Endothelial cell of umbilical vein (primary cell): ENCODE measurements around the gene CSMD2. TPM values are rescaled to one million over a fixed set of nuclear protein-coding genes. Genes with fewer than 3 reads are reported as not detected.

ENCODE experiments used
- BruUV-seq: library from RNA; stranded (reverse); fragments of 400-500 nt; replicated peaks from 2 replicates; lab custom pipeline; 2021; lab: Mats Ljungman, UMichigan
- CTCF ChIA-PET: fragments of 300-600, 350-600 bp; sonication (Branson Sonifier 250); formaldehyde crosslinking; loops from one replicate; lab custom pipeline; 2021; ENCODE audit warnings: antibody characterized with exemption, inconsistent platforms; lab: Charles Lee
- POLR2A ChIA-PET: fragments of 300-600, 350-600 bp; sonication (Branson Sonifier 250); formaldehyde crosslinking; loops from one replicate; lab custom pipeline; 2021; ENCODE audit warnings: antibody characterized with exemption, inconsistent platforms; lab: Charles Lee
- DNase-seq: peaks from one replicate; pipeline ENCODE4 v3.0.0-alpha.2; 2011; ENCODE audit warnings: low read depth, low spot score
- FAIRE-seq: peaks from 2 replicates; lab custom pipeline; 2011; peaks lifted over from hg19 to GRCh38; lab: Jason Lieb, UNC
- H2AFZ ChIP-seq: 2 replicates; pipeline ENCODE4 v1.6.0; 2012; ENCODE audit warnings: low read depth, low read length, control low read depth, inconsistent platforms
- H3K27ac ChIP-seq: 2 replicates; pipeline ENCODE4 v1.5.1; 2011; ENCODE audit warnings: low read depth, mild to moderate bottlenecking, control low read depth, low read length, moderate library complexity; ENCODE audit not compliant: insufficient read depth
- H3K27me3 ChIP-seq, 2 experiments: 2 replicates each; pipeline versions ENCODE4 v1.6.0 to v1.6.1; 2011; ENCODE audit warnings: low read length in 2 of 2, mixed read lengths in 1 of 2; ENCODE audit not compliant: control insufficient read depth in 2 of 2, insufficient read depth in 2 of 2
- H3K36me3 ChIP-seq, 2 experiments: 2 replicates in 1 of 2; 3 replicates in 1 of 2; pipeline ENCODE4 v1.5.1; 2011; ENCODE audit warnings: low read length in 2 of 2, mild to moderate bottlenecking in 1 of 2, moderate library complexity in 1 of 2; ENCODE audit not compliant: control insufficient read depth in 2 of 2, insufficient read depth in 2 of 2; ENCODE audit errors: extremely low read depth in 1 of 2
- H3K4me1 ChIP-seq: 3 replicates; pipeline ENCODE4 v1.5.1; 2011; ENCODE audit warnings: mild to moderate bottlenecking, low read length; ENCODE audit not compliant: control insufficient read depth, insufficient read depth; ENCODE audit errors: extremely low read depth
- H3K4me2 ChIP-seq: 2 replicates; pipeline ENCODE4 v1.6.1; 2011; ENCODE audit warnings: low read length, control low read depth, mixed read lengths; ENCODE audit not compliant: insufficient read depth
- H3K4me3 ChIP-seq, 3 experiments: fragments of 200-600 bp in 1 of 3; sonication (generic), shearing (Covaris generic) in 1 of 3; replicated peaks in 1 of 3; 2 replicates each; pipeline ENCODE4 v1.5.1; 2011 to 2016; ENCODE audit warnings: control low read depth in 3 of 3, low read length in 3 of 3, mild to moderate bottlenecking in 2 of 3, inconsistent platforms in 1 of 3, low read depth in 1 of 3, moderate library complexity in 1 of 3; ENCODE audit not compliant: insufficient read depth in 1 of 3
- H3K79me2 ChIP-seq: 2 replicates; pipeline ENCODE4 v1.6.0; 2012; ENCODE audit warnings: low read length, inconsistent platforms; ENCODE audit not compliant: control insufficient read depth, insufficient read depth
- H3K9ac ChIP-seq: replicated peaks from 2 replicates; pipeline ENCODE3; 2011; ENCODE audit warnings: low read length, control low read depth; ENCODE audit not compliant: insufficient read depth; ENCODE audit errors: extremely low read depth
- H3K9me1 ChIP-seq: replicated peaks from 3 replicates; pipeline ENCODE4 v1.6.0; 2011; ENCODE audit warnings: mild to moderate bottlenecking, low read length; ENCODE audit not compliant: control insufficient read depth, insufficient read depth; ENCODE audit errors: extremely low read depth
- H3K9me3 ChIP-seq: replicated peaks from 2 replicates; pipeline ENCODE4 v1.5.1; 2012; ENCODE audit warnings: low read length, inconsistent platforms; ENCODE audit not compliant: control insufficient read depth, insufficient read depth
- H4K20me1 ChIP-seq: replicated peaks from 2 replicates; pipeline ENCODE3; 2011; ENCODE audit warnings: mild to moderate bottlenecking, low read length; ENCODE audit not compliant: control insufficient read depth, insufficient read depth; ENCODE audit errors: extremely low read depth
- CTCF ChIP-seq, 2 donors: IDR thresholded peaks; 1 replicate in 1 of 2; 2 replicates in 1 of 2; pipeline ENCODE4 v1.5.1; 2011; ENCODE audit warnings: low read length in 2 of 2, mild to moderate bottlenecking in 2 of 2, moderate library complexity in 2 of 2, control low read depth in 1 of 2, inconsistent platforms in 1 of 2, low read depth in 1 of 2; ENCODE audit not compliant: insufficient read depth in 1 of 2; ENCODE audit errors: extremely low read depth in 1 of 2
- EZH2 ChIP-seq: IDR thresholded peaks from 2 replicates; pipeline ENCODE4 v1.6.1; 2012; ENCODE audit warnings: borderline replicate concordance, low read depth, mild to moderate bottlenecking, moderate library complexity, low read length, inconsistent platforms; ENCODE audit not compliant: severe bottlenecking
- FOS ChIP-seq: IDR thresholded peaks from 2 replicates; pipeline ENCODE4 v1.6.1; 2011; ENCODE audit warnings: mild to moderate bottlenecking, low read length, moderate library complexity, borderline replicate concordance; ENCODE audit not compliant: insufficient read depth
- GATA2 ChIP-seq: IDR thresholded peaks from 2 replicates; pipeline ENCODE4 v1.7.0; 2011; ENCODE audit warnings: low read depth, mild to moderate bottlenecking, moderate library complexity, mixed read lengths, low read length; ENCODE audit not compliant: insufficient read length, insufficient read depth
- JUN ChIP-seq: IDR thresholded peaks from 2 replicates; pipeline ENCODE4 v1.6.1; 2011; ENCODE audit warnings: borderline replicate concordance, low read depth; ENCODE audit not compliant: insufficient read length, insufficient read depth
- MAX ChIP-seq: IDR thresholded peaks from 2 replicates; pipeline ENCODE4 v1.6.1; 2011; ENCODE audit not compliant: insufficient read depth, insufficient read length
- MYC ChIP-seq: IDR thresholded peaks from one replicate; pipeline ENCODE4 v1.6.1; 2011; ENCODE audit warnings: mild to moderate bottlenecking, low read depth, low read length
- POLR2A ChIP-seq: IDR thresholded peaks from 2 replicates; pipeline ENCODE4 v1.6.1; 2012; ENCODE audit warnings: low read depth, mild to moderate bottlenecking, control low read depth, low read length
- POLR2AphosphoS5 ChIP-seq: IDR thresholded peaks from 2 replicates; pipeline ENCODE4 v1.6.1; 2012; ENCODE audit warnings: low read depth, mild to moderate bottlenecking, control low read depth, low read length, moderate library complexity; ENCODE audit not compliant: insufficient read depth
- dilution Hi-C: fragments of 300-500 bp; cut with MboI; formaldehyde crosslinking; loops from one replicate; pipeline ENCODE4 v1.15.0; 2019; ENCODE audit warnings: low sequenced_read_pairs; ENCODE audit not compliant: extremely low pct_ligation_motif_present
- intact Hi-C: fragments of 100-400 bp; cut with micrococcal nuclease; formaldehyde crosslinking; loops from one replicate; pipeline ENCODE4 v1.10.0; 2022
- polyA plus RNA-seq, 4 experiments: library from polyadenylated mRNA; depleted of rRNA in 3 of 4; stranded (reverse) in 3 of 4; unstranded in 1 of 4; fragments of >200 nt; gene quantifications; 2 replicates each; pipeline versions ENCODE4 v1.2.1 to v1.2.3, GENCODE V29; 2011 to 2012; ENCODE audit warnings: missing spikeins in 1 of 4
- total RNA-seq: library from RNA; stranded (reverse); gene quantifications from 2 replicates; pipeline ENCODE4 v1.2.3, GENCODE V29; 2021

CSMD2 gene
- total and polyA plus RNA-seq, 2 donors (not counting 3 experiments of a cell fraction or from before 2014, with no cell fraction given): under 0.01 TPM; not detected in 1

GRCh38 chr1:34019741-34020552 lies 145.1 kb downstream of the CSMD2 start:
- Histone ChIP-seq H3K27me3 (no peaks in the 10 kb centered on the region), H3K79me2 (no peaks in the 10 kb centered on the region), H3K27ac (no peak overlapping the region), H4K20me1 (no peaks in the 10 kb centered on the region), H2AFZ (no peak overlapping the region), H3K9me1 (no peaks in the 10 kb centered on the region), H3K4me1 (no peaks in the 10 kb centered on the region), H3K9me3 (peaks cover 2% of the 10 kb centered on the region), H3K4me3 (no peak overlapping the region), H3K9ac (no peak overlapping the region), H3K36me3 (no peaks in the 10 kb centered on the region), H3K4me2 (no peak overlapping the region)
- POLR2A ChIA-PET: no interaction called here
- CTCF ChIA-PET: no interaction called here
- no peak for TF ChIP-seq POLR2AphosphoS5
- TF ChIP-seq JUN: no peak
- no peak for TF ChIP-seq EZH2
- TF ChIP-seq MAX: no peak
- TF ChIP-seq MYC: no peak
- TF ChIP-seq GATA2: no peak
- no peak for TF ChIP-seq POLR2A
- TF ChIP-seq CTCF (IDR thresholded peaks at IDR 0.05; ENCODE audit: extremely low read depth in 1 of 2, insufficient read depth in 1 of 2, low read depth in 1 of 2, low read length in 2 of 2): no peak
- TF ChIP-seq FOS: no peak
- dilution Hi-C loops: no loop called here
- DNase-seq (no peak), FAIRE-seq (no peak)
- intact Hi-C loops: no loop called here
- no TSS peak for BruUV-seq
